Calu3 (cell line): ENCODE results near the gene SMC6. TPM values are rescaled to one million over a fixed set of nuclear protein-coding genes. Genes with fewer than 3 reads are reported as not detected.

Experiments used
- BruUV-seq: library from RNA; stranded (reverse); fragments of 400-500 nt; replicated peaks from 2 replicates; lab custom pipeline; 2021; lab: Mats Ljungman, UMichigan
- CTCF ChIA-PET: fragments of 300-600 bp; sonication (Branson Sonifier 250); formaldehyde crosslinking; loops from one replicate; lab custom pipeline; 2022; ENCODE audit warnings: antibody characterized with exemption; lab: Charles Lee
- DNase-seq: peaks from one replicate; pipeline ENCODE4 v3.0.0; 2022
- H3K27ac Mint-ChIP-seq: one replicate; pipeline ENCODE4 v1.8.0; 2022; ENCODE audit warnings: mixed read lengths; ENCODE audit not compliant: unreplicated experiment
- H3K27me3 Mint-ChIP-seq: one replicate; pipeline ENCODE4 v1.8.0; 2022; ENCODE audit warnings: mixed read lengths; ENCODE audit not compliant: unreplicated experiment
- H3K36me3 Mint-ChIP-seq: one replicate; pipeline ENCODE4 v1.8.0; 2022; ENCODE audit warnings: mild to moderate bottlenecking, moderate library complexity, mixed read lengths; ENCODE audit not compliant: insufficient read depth, unreplicated experiment
- H3K4me1 Mint-ChIP-seq: one replicate; pipeline ENCODE4 v1.8.0; 2022; ENCODE audit warnings: mild to moderate bottlenecking, low read depth, mixed read lengths; ENCODE audit not compliant: unreplicated experiment
- H3K4me3 Mint-ChIP-seq: one replicate; pipeline ENCODE4 v1.8.0; 2022; ENCODE audit warnings: mild to moderate bottlenecking, low read depth, moderate library complexity, mixed read lengths; ENCODE audit not compliant: unreplicated experiment
- H3K9me3 Mint-ChIP-seq: one replicate; pipeline ENCODE4 v1.8.0; 2022; ENCODE audit warnings: low read depth, mixed read lengths; ENCODE audit not compliant: unreplicated experiment
- intact Hi-C: fragments of 100-400 bp; cut with micrococcal nuclease; formaldehyde crosslinking; loops from one replicate; pipeline ENCODE4 v1.10.0; 2022; ENCODE audit not compliant: unreplicated experiment
- total RNA-seq: library from RNA; stranded (reverse); gene quantifications from 2 replicates; pipeline ENCODE4 v1.2.3, GENCODE V29; 2022
- TF ChIP-seq, protein P1 (sequence below): fragments of 200-600 bp; IDR thresholded peaks from one replicate; pipeline ENCODE4 v1.8.0; 2022; ENCODE audit warnings: antibody characterized with exemption; ENCODE audit not compliant: unreplicated experiment

SMC6 gene
- total RNA-seq, 1 experiment from 2014 or later = 31.6 TPM

DNA sequence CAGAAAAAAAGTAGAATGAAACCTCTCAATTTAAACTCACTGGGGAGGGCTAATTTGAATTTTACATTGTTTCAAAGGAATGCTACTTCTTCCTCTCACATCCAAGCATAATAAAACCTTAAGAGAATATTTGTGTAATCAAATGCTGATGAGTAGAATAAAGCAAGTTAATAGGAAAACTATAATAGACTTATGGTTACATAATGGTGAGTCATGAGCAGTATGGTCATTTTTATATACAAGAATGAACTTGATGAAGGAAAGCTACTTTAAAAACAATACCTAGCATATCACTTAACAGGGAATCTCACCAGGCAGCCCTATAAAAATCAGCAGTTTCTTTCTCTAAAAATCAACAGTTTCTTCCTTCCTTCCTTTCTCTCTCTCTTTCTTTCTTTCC lies 132.8 kb downstream of the SMC6 start:
- Mint-ChIP-seq H3K27ac (no peak overlapping the region), H3K36me3 (no peaks in the 10 kb centered on the region), H3K9me3 (peaks cover 2% of the 10 kb centered on the region), H3K4me3 (no peak overlapping the region), H3K4me1 (peaks cover 4% of the 10 kb centered on the region), H3K27me3 (no peaks in the 10 kb centered on the region)
- DNase-seq = no peak
- BruUV-seq = no TSS peak
- intact Hi-C loops = no loop called here
- CTCF ChIA-PET = no interaction called here
- TF ChIP-seq, protein P1, sequence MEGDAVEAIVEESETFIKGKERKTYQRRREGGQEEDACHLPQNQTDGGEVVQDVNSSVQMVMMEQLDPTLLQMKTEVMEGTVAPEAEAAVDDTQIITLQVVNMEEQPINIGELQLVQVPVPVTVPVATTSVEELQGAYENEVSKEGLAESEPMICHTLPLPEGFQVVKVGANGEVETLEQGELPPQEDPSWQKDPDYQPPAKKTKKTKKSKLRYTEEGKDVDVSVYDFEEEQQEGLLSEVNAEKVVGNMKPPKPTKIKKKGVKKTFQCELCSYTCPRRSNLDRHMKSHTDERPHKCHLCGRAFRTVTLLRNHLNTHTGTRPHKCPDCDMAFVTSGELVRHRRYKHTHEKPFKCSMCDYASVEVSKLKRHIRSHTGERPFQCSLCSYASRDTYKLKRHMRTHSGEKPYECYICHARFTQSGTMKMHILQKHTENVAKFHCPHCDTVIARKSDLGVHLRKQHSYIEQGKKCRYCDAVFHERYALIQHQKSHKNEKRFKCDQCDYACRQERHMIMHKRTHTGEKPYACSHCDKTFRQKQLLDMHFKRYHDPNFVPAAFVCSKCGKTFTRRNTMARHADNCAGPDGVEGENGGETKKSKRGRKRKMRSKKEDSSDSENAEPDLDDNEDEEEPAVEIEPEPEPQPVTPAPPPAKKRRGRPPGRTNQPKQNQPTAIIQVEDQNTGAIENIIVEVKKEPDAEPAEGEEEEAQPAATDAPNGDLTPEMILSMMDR = no peak

DNA sequence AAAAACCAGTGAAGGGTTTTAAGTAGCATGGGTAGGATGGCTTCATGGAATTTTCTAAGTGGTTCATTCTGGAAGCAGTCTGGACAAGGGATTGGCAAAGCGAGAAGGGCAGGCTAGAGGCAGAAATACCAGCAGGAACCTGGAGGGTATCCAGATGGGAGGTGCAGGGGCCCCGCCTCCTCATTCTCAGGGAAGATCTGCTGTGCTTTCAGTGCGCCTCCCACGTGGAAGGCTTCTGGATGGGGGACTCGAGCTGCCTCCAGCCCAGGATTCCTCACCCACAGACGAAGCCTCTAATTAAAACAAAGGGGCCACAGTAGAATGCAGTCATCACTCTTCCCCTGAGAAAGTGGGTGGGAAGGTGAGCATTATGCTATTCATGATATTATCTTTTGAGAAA lies 133.3 kb downstream of the SMC6 start:
- CTCF ChIA-PET = no interaction called here
- H3K36me3 Mint-ChIP-seq = no peaks in the 10 kb centered on the region
- peaks cover 7% of the 10 kb centered on the region for H3K4me1 Mint-ChIP-seq
- H3K9me3 Mint-ChIP-seq = peaks cover 2% of the 10 kb centered on the region
- TF ChIP-seq, protein P1 = no peak
- no peak overlapping the region for H3K27ac Mint-ChIP-seq
- H3K27me3 Mint-ChIP-seq = no peaks in the 10 kb centered on the region
- no TSS peak for BruUV-seq
- DNase-seq = no peak
- intact Hi-C loops = no loop called here
- no peak overlapping the region for H3K4me3 Mint-ChIP-seq

DNA sequence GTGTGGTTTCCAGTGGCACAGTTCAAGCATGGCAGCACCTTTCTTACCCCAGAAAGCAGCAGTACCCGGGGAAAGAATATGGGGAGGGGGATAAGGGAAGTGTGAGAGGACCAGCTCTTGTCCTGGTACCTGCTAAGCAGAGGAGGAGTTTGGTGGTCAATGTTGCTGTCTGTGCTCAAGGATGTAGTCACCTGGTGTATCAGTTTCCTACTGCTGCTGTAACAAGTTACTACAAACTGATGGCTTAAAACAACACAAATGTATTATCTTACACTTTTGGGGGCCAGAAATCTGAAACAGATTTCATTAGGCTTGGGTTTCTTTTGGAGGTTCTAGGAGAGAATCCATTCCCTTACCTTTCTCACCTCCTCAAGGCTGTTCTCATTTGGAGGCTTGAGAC lies 135.7 kb downstream of the SMC6 start:
- Mint-ChIP-seq H3K4me3 (no peak overlapping the region), H3K36me3 (no peaks in the 10 kb centered on the region), H3K4me1 (peaks cover 7% of the 10 kb centered on the region), H3K27ac (no peak overlapping the region), H3K27me3 (peaks cover 15% of the 10 kb centered on the region), H3K9me3 (peaks cover 2% of the 10 kb centered on the region)
- CTCF ChIA-PET = no interaction called here
- TF ChIP-seq, protein P1 = no peak
- no TSS peak for BruUV-seq
- intact Hi-C loops = no loop called here
- no peak for DNase-seq

DNA sequence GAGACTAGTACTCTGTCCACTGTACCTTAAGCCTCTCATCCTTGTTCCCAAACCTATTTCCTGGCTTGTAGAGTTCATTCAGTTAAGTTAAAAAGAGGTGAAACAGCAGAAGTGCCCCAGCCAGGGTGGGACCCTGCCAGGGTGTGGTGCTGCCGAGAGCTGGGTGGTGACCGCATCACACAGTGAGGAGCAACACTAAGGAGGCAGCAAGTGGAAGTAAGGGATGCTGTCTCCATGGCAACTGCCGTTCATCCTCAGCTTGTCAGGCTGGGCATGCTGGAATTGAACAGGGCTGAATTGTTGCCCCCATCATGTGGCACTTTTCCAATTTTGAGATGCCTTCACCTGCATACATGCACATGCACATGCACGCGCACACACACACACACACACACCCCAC lies 136.1 kb downstream of the SMC6 start:
- TF ChIP-seq, protein P1 = no peak
- no peaks in the 10 kb centered on the region for H3K36me3 Mint-ChIP-seq
- no peak overlapping the region for H3K4me3 Mint-ChIP-seq
- H3K4me1 Mint-ChIP-seq = peaks cover 7% of the 10 kb centered on the region
- intact Hi-C loops = no loop called here
- DNase-seq = no peak
- BruUV-seq = no TSS peak
- H3K27me3 Mint-ChIP-seq = peaks cover 16% of the 10 kb centered on the region
- peaks cover 2% of the 10 kb centered on the region for H3K9me3 Mint-ChIP-seq
- CTCF ChIA-PET = no interaction called here
- H3K27ac Mint-ChIP-seq = no peak overlapping the region
